Progenitor cell of endocrine pancreas (in vitro differentiated cells): ENCODE measurements around the gene NCAPG2. TPM values are rescaled to one million over a fixed set of nuclear protein-coding genes. Genes with fewer than 3 reads are reported as not detected.

Experiments used
- DNase-seq: peaks from one replicate; pipeline ENCODE4 v3.0.0; 2021; ENCODE audit warnings: low spot score; ENCODE audit not compliant: unreplicated experiment
- H3K27ac Mint-ChIP-seq: 2 replicates; pipeline ENCODE4 v1.8.0; 2021; ENCODE audit warnings: mild to moderate bottlenecking, moderate library complexity, mixed read lengths
- H3K27me3 Mint-ChIP-seq: 2 replicates; pipeline ENCODE4 v1.8.0; 2021; ENCODE audit warnings: mixed read lengths
- H3K36me3 Mint-ChIP-seq: 2 replicates; pipeline ENCODE4 v1.8.0; 2022; ENCODE audit warnings: mixed read lengths; ENCODE audit not compliant: insufficient read depth
- H3K4me1 Mint-ChIP-seq: 2 replicates; pipeline ENCODE4 v1.8.0; 2021; ENCODE audit warnings: low read depth, mixed read lengths
- H3K4me3 Mint-ChIP-seq: 2 replicates; pipeline ENCODE4 v1.8.0; 2021; ENCODE audit warnings: low read depth, mild to moderate bottlenecking, moderate library complexity, mixed read lengths
- H3K9me3 Mint-ChIP-seq: 2 replicates; pipeline ENCODE4 v1.8.0; 2021; ENCODE audit warnings: low read depth, mixed read lengths
- total RNA-seq: library from RNA; stranded (reverse); gene quantifications from 2 replicates; pipeline ENCODE4 v1.2.1, GENCODE V29; 2021
- TF ChIP-seq, protein P1 (sequence below): fragments of 200-600 bp; sonication (generic); IDR thresholded peaks from one replicate; pipeline ENCODE4 v1.5.0; 2021; ENCODE audit warnings: antibody characterized with exemption, mild to moderate bottlenecking; ENCODE audit not compliant: unreplicated experiment

NCAPG2 gene
- total RNA-seq, 1 donor from 2014 or later = 28.3 TPM

DNA sequence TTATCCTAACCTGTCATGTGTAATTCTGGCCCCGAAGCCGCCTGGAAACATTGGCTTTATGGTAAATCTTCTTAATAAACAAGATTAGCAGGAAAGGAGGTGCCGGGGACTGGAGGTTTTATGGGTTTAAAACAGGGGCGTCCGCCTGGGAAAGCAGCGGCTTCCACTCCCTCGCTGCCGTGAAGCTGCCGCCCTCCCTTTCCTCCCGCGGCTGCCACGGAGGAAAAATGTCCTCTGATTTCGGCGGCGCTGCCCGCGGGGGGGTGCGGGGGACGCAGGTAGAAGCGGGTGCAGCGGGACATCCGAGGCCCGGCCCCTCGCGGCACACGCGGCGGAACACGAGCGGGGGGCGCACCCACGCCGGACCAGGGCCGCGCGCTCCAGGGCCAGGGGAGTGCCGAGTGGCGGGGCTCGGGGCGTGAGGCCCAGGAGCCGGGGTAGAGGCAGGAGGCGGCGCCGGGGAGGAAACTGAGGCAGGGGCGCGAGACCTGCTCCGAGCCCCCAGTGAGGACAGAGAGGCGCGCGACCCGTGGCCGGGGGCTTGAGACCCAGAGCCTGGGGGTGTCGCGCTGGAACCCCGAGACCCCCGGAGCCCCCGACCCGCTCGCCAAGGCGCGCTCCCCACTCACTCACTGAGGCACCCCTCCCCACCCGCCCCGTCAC lies 118.0 kb downstream of the NCAPG2 start:
- Mint-ChIP-seq H3K9me3 (no peaks in the 10 kb centered on the region), H3K4me3 (peak overlapping the region; percentile 71), H3K27me3 (peaks cover 58% of the 10 kb centered on the region), H3K4me1 (peaks cover 3% of the 10 kb centered on the region), H3K36me3 (no peaks in the 10 kb centered on the region), H3K27ac (no peak overlapping the region)
- TF ChIP-seq, protein P1, sequence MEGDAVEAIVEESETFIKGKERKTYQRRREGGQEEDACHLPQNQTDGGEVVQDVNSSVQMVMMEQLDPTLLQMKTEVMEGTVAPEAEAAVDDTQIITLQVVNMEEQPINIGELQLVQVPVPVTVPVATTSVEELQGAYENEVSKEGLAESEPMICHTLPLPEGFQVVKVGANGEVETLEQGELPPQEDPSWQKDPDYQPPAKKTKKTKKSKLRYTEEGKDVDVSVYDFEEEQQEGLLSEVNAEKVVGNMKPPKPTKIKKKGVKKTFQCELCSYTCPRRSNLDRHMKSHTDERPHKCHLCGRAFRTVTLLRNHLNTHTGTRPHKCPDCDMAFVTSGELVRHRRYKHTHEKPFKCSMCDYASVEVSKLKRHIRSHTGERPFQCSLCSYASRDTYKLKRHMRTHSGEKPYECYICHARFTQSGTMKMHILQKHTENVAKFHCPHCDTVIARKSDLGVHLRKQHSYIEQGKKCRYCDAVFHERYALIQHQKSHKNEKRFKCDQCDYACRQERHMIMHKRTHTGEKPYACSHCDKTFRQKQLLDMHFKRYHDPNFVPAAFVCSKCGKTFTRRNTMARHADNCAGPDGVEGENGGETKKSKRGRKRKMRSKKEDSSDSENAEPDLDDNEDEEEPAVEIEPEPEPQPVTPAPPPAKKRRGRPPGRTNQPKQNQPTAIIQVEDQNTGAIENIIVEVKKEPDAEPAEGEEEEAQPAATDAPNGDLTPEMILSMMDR = no peak
- DNase-seq = no peak

DNA sequence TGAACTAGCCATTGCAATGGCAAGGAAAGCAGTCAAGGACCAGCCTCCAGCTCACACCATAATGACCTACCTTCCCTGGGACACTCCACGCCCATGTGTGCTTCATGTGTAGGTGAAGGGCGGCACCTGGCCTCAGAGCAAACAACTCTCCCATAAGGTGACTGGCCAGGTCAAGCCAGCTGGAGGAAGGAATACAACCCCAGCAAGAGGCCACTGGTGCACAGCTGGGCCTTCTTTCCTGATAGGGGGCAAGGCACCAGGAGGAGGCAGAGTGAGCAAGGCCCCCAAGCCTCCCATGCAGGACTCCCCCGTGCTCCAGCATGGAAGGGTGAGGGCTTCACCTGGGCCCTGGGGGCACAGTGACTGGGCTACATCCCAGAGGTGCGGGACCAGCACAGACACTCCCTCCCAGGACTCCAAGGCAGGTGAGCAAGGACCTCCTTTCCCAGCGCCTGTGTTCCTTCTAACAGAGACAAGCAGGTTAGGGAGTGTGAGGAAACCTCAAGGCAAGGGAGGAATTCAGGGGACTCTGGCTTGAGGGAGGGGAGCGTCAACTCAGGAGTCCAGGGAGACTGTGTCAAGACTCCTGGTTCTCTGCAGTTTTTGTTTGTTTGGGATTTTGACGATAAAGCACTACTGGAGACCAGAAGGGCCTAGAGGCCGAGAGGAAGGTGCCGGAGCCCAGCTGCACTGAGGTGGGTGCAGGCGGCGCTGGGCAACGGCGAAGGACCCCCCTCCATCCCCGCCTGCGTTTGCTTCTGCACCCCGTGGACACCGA lies 118.7 kb downstream of the NCAPG2 start:
- H3K27me3 Mint-ChIP-seq = peaks cover 58% of the 10 kb centered on the region
- H3K27ac Mint-ChIP-seq = peak overlapping the region; percentile 87
- TF ChIP-seq, protein P1 = no peak
- no peak for DNase-seq
- peaks cover 3% of the 10 kb centered on the region for H3K4me1 Mint-ChIP-seq
- no peaks in the 10 kb centered on the region for H3K36me3 Mint-ChIP-seq
- peak overlapping the region; percentile 71 for H3K4me3 Mint-ChIP-seq
- no peaks in the 10 kb centered on the region for H3K9me3 Mint-ChIP-seq

DNA sequence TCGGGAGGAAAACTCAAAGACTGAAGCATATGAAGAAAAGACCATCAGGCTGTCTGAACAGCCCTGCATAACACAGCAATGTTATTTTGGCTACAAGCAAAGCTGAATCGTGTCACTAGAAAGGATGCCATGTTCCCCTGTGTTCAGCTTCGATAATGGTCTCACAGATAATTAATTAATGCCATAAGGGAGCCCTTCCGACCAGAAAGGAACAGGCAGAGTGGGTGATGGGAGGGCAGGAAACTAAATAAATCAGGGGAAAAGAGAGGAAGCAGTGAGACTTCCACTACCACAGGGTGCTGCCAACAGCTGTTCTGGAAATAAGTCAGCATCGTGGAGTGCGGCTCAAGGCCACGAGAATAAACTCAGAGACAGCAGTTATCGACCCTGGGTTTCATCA lies 120.2 kb downstream of the NCAPG2 start:
- no peak overlapping the region for H3K27ac Mint-ChIP-seq
- DNase-seq = no peak
- peaks cover 3% of the 10 kb centered on the region for H3K4me1 Mint-ChIP-seq
- H3K27me3 Mint-ChIP-seq = peaks cover 45% of the 10 kb centered on the region
- H3K9me3 Mint-ChIP-seq = peaks cover 8% of the 10 kb centered on the region
- TF ChIP-seq, protein P1 = no peak
- H3K36me3 Mint-ChIP-seq = no peaks in the 10 kb centered on the region
- no peak overlapping the region for H3K4me3 Mint-ChIP-seq

DNA sequence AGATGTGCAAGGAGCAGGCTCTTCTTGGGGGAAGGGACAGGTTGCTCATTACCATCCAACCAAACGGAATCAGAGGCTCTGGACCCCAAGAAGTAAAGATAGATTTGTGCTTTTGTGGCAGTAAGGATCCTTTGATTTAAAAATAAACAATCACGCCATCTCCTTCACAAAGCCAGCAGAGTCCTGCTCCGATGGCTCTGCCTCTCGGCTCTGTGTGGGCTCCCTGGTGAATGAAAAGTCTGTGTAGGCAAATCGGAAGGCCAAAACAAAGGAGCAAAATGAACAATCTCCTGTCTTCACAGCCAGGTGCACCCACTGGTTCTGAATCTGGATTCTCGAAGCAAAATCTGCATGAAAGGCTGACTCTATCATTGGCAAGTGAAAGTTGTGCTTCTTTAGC lies 120.8 kb downstream of the NCAPG2 start:
- peaks cover 3% of the 10 kb centered on the region for H3K4me1 Mint-ChIP-seq
- peaks cover 11% of the 10 kb centered on the region for H3K9me3 Mint-ChIP-seq
- no peaks in the 10 kb centered on the region for H3K36me3 Mint-ChIP-seq
- no peak overlapping the region for H3K27ac Mint-ChIP-seq
- TF ChIP-seq, protein P1 = no peak
- peaks cover 39% of the 10 kb centered on the region for H3K27me3 Mint-ChIP-seq
- no peak for DNase-seq
- no peak overlapping the region for H3K4me3 Mint-ChIP-seq

DNA sequence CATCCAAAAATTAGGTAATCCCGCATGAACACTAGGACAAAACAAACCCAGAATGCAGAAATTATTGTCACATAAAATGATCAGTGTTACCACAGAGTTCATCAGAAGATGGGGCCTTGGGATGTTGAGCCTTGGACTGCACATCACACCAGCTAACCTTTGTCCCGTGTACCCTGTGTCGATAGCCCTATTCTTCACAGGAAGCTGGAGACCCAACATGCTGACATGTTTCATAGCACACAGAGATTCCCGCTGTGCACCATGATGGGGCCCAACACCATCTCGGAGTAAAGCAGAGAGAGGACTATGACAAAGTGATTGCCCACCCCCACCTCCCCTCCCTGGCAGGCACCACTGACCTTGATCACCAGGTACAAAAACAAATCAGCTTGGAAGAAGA lies 121.5 kb downstream of the NCAPG2 start:
- Mint-ChIP-seq H3K4me1 (peaks cover 3% of the 10 kb centered on the region), H3K27ac (no peak overlapping the region), H3K9me3 (peaks cover 11% of the 10 kb centered on the region), H3K27me3 (peaks cover 36% of the 10 kb centered on the region), H3K36me3 (no peaks in the 10 kb centered on the region), H3K4me3 (no peak overlapping the region)
- TF ChIP-seq, protein P1 = no peak
- no peak for DNase-seq
